A549 (cell line): ENCODE results near the gene PARVB. TPM values are rescaled to one million over a fixed set of nuclear protein-coding genes. Genes with fewer than 3 reads are reported as not detected.

Experiments
- ATAC-seq, 2 experiments: fragments of 200-7000 bp in 1 of 2; fragments of >200 bp in 1 of 2; cut with Nextera tagmentation in 1 of 2; cut with Tn5 transposase in 1 of 2; 3 replicates each; pipeline versions ENCODE4 v1.8.0 to v1.9.1; 2018 to 2020; ENCODE audit warnings: mild to moderate bottlenecking in 1 of 2, moderate library complexity in 1 of 2
- CTCF ChIA-PET: fragments of 300-600 bp; sonication (Branson Sonifier 250); formaldehyde crosslinking; extraction: SDS; loops from one replicate; lab custom pipeline; 2021; ENCODE audit warnings: antibody characterized with exemption, inconsistent platforms; lab: Yijun Ruan, JAX
- POLR2A ChIA-PET: fragments of 350-600 bp; formaldehyde crosslinking; extraction: SDS; loops from one replicate; lab custom pipeline; 2021; ENCODE audit warnings: antibody characterized with exemption, inconsistent platforms; lab: Yijun Ruan, JAX
- DNase-seq, 2 experiments: peaks; one replicate each; pipeline versions ENCODE4 v3.0.0 to v3.0.0-alpha.2; 2011 to 2016; ENCODE audit warnings: low read depth in 1 of 2, low spot score in 1 of 2
- FAIRE-seq: peaks from 2 replicates; lab custom pipeline; 2011; peaks lifted over from hg19 to GRCh38; lab: Jason Lieb, UNC
- H3K27ac ChIP-seq, 2 experiments: fragments of >200 bp; sonication (Bioruptor Twin); formaldehyde crosslinking; 3 replicates each; pipeline ENCODE4 v1.5.1; 2016 to 2017
- H3K4me1 ChIP-seq: fragments of >200 bp; sonication (Bioruptor Twin); formaldehyde crosslinking; 3 replicates; pipeline ENCODE4 v1.6.1; 2016
- H3K4me2 ChIP-seq: fragments of >200 bp; sonication (Bioruptor Twin); formaldehyde crosslinking; 3 replicates; pipeline ENCODE4 v1.6.1; 2016
- H3K4me3 ChIP-seq: fragments of >200 bp; sonication (Bioruptor Twin); formaldehyde crosslinking; 3 replicates; pipeline ENCODE4 v1.5.1; 2016
- H3K9me3 ChIP-seq: fragments of >200 bp; sonication (Bioruptor Twin); formaldehyde crosslinking; 3 replicates; pipeline ENCODE4 v1.6.1; 2016
- CBX8 ChIP-seq: fragments of 200-600 bp; sonication (generic); IDR thresholded peaks from 2 replicates; pipeline ENCODE4 v1.6.1; 2016
- CHD2 ChIP-seq: fragments of 150-350 bp; IDR thresholded peaks from 2 replicates; pipeline ENCODE4 v1.6.1; 2014; ENCODE audit warnings: low read length; ENCODE audit not compliant: partially characterized antibody
- CHD4 ChIP-seq: fragments of 200-600 bp; sonication (generic); IDR thresholded peaks from 2 replicates; pipeline ENCODE4 v1.6.1; 2016; ENCODE audit warnings: antibody characterized with exemption, mild to moderate bottlenecking, borderline replicate concordance
- EP300 ChIP-seq, 2 experiments: fragments of >200 bp; sonication (Bioruptor Twin); formaldehyde crosslinking; IDR thresholded peaks; 2 replicates in 1 of 2; 3 replicates in 1 of 2; pipeline ENCODE4 v1.6.1; 2016 to 2017
- FOSB ChIP-seq: fragments of 250-450 bp; sonication (Bioruptor Pico); IDR thresholded peaks from 2 replicates; pipeline ENCODE4 v1.5.0; 2020; ENCODE audit warnings: mild to moderate bottlenecking, moderate library complexity
- FOSL2 ChIP-seq, 2 experiments: fragments of 450-650 bp in 1 of 2; fragments of >200 bp in 1 of 2; sonication (Bioruptor Twin) in 1 of 2; formaldehyde crosslinking; IDR thresholded peaks; 2 replicates each; pipeline versions ENCODE4 v1.5.0 to v1.6.1; 2016 to 2020; ENCODE audit warnings: mild to moderate bottlenecking in 1 of 2, moderate library complexity in 1 of 2
- GATA3 ChIP-seq: IDR thresholded peaks from 2 replicates; pipeline ENCODE4 v1.6.1; 2012; ENCODE audit warnings: borderline replicate concordance
- HOXA7 ChIP-seq: fragments of 250-450 bp; sonication (Bioruptor Pico); IDR thresholded peaks from 2 replicates; pipeline ENCODE4 v1.5.0; 2020; ENCODE audit warnings: mild to moderate bottlenecking, moderate library complexity
- HOXB13 ChIP-seq: fragments of 250-450 bp; sonication (Bioruptor Pico); IDR thresholded peaks from 2 replicates; pipeline ENCODE4 v1.5.0; 2020; ENCODE audit warnings: low read depth, mild to moderate bottlenecking, moderate library complexity
- MAFK ChIP-seq: fragments of 450-650 bp; IDR thresholded peaks from 2 replicates; pipeline ENCODE4 v1.6.1; 2014; ENCODE audit not compliant: partially characterized antibody
- NFE2L2 ChIP-seq: fragments of 150-350 bp; conservative IDR thresholded peaks from 2 replicates; pipeline ENCODE4 v1.6.1; 2014; ENCODE audit warnings: low read length
- NPAS2 ChIP-seq: fragments of 250-450 bp; sonication (Bioruptor Pico); IDR thresholded peaks from 2 replicates; pipeline ENCODE4 v1.8.0; 2022; ENCODE audit warnings: mild to moderate bottlenecking, moderate library complexity, borderline replicate concordance
- POLR2A ChIP-seq: IDR thresholded peaks from 2 replicates; pipeline ENCODE4 v1.6.1; 2012; ENCODE audit warnings: mild to moderate bottlenecking, low read length
- RARB ChIP-seq: fragments of 250-450 bp; sonication (Bioruptor Pico); IDR thresholded peaks from 2 replicates; pipeline ENCODE4 v1.8.0; 2021; ENCODE audit warnings: mild to moderate bottlenecking, moderate library complexity
- SREBF2 ChIP-seq: fragments of 450-650 bp; IDR thresholded peaks from 2 replicates; pipeline ENCODE4 v1.6.1; 2014; ENCODE audit warnings: mild to moderate bottlenecking, moderate library complexity
- TP53 ChIP-seq: fragments of 250-450 bp; sonication (Bioruptor Pico); IDR thresholded peaks from 2 replicates; pipeline ENCODE4 v1.5.0; 2021; ENCODE audit warnings: mild to moderate bottlenecking, moderate library complexity
- ZC3H11A ChIP-seq: fragments of 450-650 bp; IDR thresholded peaks from 2 replicates; pipeline ENCODE4 v1.6.1; 2014; ENCODE audit warnings: antibody characterized with exemption, mild to moderate bottlenecking
- ZFP36 ChIP-seq: fragments of 450-650 bp; IDR thresholded peaks from 2 replicates; pipeline ENCODE4 v1.6.1; 2014; ENCODE audit warnings: borderline replicate concordance; ENCODE audit not compliant: partially characterized antibody
- ZNF302 ChIP-seq: fragments of 250-450 bp; sonication (Bioruptor Pico); IDR thresholded peaks from 2 replicates; pipeline ENCODE4 v1.9.0; 2021; ENCODE audit warnings: inconsistent platforms, mild to moderate bottlenecking, moderate library complexity
- WGBS: methylation state at CpG from one replicate; pipeline ENCODE4 v1.1.6; 2017; ENCODE audit errors: missing lambda C conversion rate; 5-methylcytosine and 5-hydroxymethylcytosine counted together
- polyA plus RNA-seq, 4 experiments: library from polyadenylated mRNA; depleted of rRNA in 3 of 4; stranded (reverse); fragments of >200 nt; fragmentation: RNase III in 1 of 4; extraction: RNeasy Plus Mini Kit Qiagen cat#74134 plus additional on column Dnase treatment in 1 of 4; gene quantifications; 2 replicates in 3 of 4; 3 replicates in 1 of 4; pipeline ENCODE4 v1.2.3, GENCODE V29; 2011 to 2017
- TF ChIP-seq, protein P1 (sequence below): IDR thresholded peaks from 2 replicates; pipeline ENCODE4 v1.6.1; 2012; ENCODE audit warnings: low read depth, borderline replicate concordance
- TF ChIP-seq, protein P2 (sequence below): IDR thresholded peaks from 2 replicates; pipeline ENCODE4 v1.6.1; 2012
- TF ChIP-seq, protein P3 (sequence below): fragments of 250-450 bp; sonication (Bioruptor Pico); IDR thresholded peaks from 2 replicates; pipeline ENCODE4 v1.5.0; 2020; ENCODE audit warnings: low read depth, mild to moderate bottlenecking, moderate library complexity
- TF ChIP-seq, protein P4 (sequence below): fragments of >200 bp; sonication (Bioruptor Twin); formaldehyde crosslinking; IDR thresholded peaks from 3 replicates; pipeline ENCODE4 v1.5.1; 2016
- TF ChIP-seq, protein P5 (sequence below): IDR thresholded peaks from 2 replicates; pipeline ENCODE4 v1.6.1; 2012

The PARVB gene
- polyA plus RNA-seq, 2 of the 4 experiments (the other 2 are of a cell fraction) = 28.3 to 33.5 TPM

DNA sequence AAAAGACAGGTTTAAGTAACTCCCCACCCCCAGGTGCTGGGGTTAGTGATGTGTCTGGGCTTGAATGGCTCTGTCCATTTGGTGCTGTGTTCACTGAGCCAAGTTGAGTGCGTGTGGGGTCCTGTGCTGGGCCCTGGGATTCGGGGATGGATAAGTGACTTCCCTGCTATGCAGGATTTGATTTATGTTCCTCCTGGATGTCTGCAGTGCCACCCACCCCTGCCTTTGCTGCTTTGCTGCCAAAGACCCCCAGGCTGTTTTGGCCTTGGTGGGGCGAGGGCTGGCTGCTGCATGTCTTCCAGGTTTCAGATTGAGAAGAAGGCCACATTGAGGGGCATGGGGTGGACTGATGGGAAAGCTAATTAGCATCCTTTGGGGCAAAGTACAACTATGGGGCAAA is 78.8 kb downstream of the PARVB start:
- POLR2A ChIA-PET = no interaction called here
- ATAC-seq (no peak), DNase-seq (no peak), FAIRE-seq (no peak)
- TF ChIP-seq SREBF2 (no peak), FOSB (no peak), ZNF302 (CRISPR knock-in tag) (no peak), HOXA7 (CRISPR knock-in tag) (no peak)
- CTCF ChIA-PET = interaction anchor here (1.0 kb wide), 1 partner anchor 110 kb away, joined by 3 read pairs; no protein-coding TSS in a partner anchor
- WGBS = 100% methylated on average over 3 of the region's 3 CpGs
- Histone ChIP-seq H3K27ac (no peak overlapping the region), H3K4me1 (no peaks in the 10 kb centered on the region), H3K4me2 (no peak overlapping the region), H3K9me3 (no peaks in the 10 kb centered on the region), H3K4me3 (no peak overlapping the region)

DNA sequence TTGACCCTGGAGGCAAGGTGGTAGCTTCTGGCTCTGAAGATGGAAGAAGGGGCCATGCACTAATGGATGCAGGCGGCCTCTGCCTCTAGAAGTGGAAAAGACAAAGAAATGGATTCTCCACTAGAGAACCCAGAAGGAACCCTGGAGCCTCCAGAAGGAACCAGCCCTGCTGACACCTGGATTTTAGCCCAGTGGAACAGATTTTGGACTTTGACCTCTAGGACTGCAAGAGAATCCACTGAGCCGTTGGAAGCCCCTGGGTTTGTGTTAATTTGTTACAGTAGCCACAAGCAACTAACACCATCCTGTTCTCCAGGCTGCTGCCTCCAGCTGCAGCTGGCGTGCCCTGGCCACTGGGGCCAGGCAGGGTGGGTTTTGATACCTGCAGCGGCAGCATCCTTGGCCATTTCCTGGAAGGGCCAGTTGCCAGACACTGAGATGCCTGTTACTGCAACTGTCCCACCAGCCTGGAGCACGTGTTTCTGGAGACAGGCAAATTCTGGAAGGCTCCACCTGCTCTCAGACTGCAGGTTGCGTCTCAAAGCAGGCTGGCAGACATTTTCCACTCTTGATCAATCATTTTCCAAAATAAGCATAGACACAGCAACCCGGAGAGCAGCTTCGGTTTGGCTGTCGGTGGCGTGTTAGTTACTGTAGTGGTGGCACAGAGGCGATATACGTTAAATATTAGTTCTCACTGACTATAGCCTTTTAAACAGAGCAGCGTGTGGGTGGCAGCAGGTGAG is 79.8 kb downstream of the PARVB start:
- CTCF ChIA-PET = interaction anchor here (0.9 to 1.0 kb wide), 2 partner anchors 111 to 520 kb away, joined by 3 read pairs; no protein-coding TSS in a partner anchor
- Histone ChIP-seq H3K9me3 (no peaks in the 10 kb centered on the region), H3K4me1 (no peaks in the 10 kb centered on the region), H3K4me3 (no peak overlapping the region)
- POLR2A ChIA-PET = no interaction called here
- TF ChIP-seq TP53 (CRISPR knock-in tag) (no peak), NPAS2 (CRISPR knock-in tag) (no peak), CHD4 (no peak), ZFP36 (no peak), MAFK (no peak), EP300 (IDR thresholded peaks at IDR 0.05) (no peak), CHD2 (no peak), RARB (CRISPR knock-in tag) (no peak), GATA3 (no peak)
- TF ChIP-seq, protein P1, sequence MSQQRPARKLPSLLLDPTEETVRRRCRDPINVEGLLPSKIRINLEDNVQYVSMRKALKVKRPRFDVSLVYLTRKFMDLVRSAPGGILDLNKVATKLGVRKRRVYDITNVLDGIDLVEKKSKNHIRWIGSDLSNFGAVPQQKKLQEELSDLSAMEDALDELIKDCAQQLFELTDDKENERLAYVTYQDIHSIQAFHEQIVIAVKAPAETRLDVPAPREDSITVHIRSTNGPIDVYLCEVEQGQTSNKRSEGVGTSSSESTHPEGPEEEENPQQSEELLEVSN = no peak
- TF ChIP-seq, protein P2, sequence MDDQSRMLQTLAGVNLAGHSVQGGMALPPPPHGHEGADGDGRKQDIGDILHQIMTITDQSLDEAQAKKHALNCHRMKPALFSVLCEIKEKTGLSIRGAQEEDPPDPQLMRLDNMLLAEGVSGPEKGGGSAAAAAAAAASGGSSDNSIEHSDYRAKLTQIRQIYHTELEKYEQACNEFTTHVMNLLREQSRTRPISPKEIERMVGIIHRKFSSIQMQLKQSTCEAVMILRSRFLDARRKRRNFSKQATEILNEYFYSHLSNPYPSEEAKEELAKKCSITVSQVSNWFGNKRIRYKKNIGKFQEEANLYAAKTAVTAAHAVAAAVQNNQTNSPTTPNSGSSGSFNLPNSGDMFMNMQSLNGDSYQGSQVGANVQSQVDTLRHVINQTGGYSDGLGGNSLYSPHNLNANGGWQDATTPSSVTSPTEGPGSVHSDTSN = no peak
- TF ChIP-seq, protein P3, sequence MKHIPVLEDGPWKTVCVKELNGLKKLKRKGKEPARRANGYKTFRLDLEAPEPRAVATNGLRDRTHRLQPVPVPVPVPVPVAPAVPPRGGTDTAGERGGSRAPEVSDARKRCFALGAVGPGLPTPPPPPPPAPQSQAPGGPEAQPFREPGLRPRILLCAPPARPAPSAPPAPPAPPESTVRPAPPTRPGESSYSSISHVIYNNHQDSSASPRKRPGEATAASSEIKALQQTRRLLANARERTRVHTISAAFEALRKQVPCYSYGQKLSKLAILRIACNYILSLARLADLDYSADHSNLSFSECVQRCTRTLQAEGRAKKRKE (CRISPR knock-in tag) = no peak
- TF ChIP-seq, protein P4, sequence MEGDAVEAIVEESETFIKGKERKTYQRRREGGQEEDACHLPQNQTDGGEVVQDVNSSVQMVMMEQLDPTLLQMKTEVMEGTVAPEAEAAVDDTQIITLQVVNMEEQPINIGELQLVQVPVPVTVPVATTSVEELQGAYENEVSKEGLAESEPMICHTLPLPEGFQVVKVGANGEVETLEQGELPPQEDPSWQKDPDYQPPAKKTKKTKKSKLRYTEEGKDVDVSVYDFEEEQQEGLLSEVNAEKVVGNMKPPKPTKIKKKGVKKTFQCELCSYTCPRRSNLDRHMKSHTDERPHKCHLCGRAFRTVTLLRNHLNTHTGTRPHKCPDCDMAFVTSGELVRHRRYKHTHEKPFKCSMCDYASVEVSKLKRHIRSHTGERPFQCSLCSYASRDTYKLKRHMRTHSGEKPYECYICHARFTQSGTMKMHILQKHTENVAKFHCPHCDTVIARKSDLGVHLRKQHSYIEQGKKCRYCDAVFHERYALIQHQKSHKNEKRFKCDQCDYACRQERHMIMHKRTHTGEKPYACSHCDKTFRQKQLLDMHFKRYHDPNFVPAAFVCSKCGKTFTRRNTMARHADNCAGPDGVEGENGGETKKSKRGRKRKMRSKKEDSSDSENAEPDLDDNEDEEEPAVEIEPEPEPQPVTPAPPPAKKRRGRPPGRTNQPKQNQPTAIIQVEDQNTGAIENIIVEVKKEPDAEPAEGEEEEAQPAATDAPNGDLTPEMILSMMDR = no peak
- TF ChIP-seq, all 56 proteins: peak for 0
- Histone ChIP-seq H3K4me2 (no peak overlapping the region), H3K27ac (no peak overlapping the region)
- ATAC-seq (no peak), DNase-seq (no peak), FAIRE-seq (no peak)
- WGBS = 88% methylated on average over 12 of the region's 13 CpGs

DNA sequence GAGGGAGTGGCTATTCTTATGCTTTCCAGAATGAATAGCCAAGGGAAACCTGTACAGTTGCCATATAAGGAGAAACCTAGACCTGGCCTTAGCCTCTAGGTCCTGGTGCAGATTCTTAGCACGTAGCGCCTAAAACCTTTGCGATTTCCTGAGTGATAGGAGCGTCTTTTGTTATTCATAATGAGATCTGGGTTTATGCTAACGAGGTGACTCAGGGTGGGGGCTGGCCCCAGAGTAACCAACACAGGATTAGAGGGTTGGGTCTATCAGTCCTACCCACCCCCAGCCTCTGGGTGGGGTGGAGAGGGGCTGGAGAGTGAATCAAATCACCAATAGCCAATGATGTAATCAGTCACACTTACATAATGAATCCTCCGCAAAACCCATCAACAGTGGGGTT is 83.2 kb downstream of the PARVB start:
- no peaks in the 10 kb centered on the region for H3K4me1 ChIP-seq
- TF ChIP-seq FOSL2 (IDR thresholded peaks at IDR 0.05) (no peak), FOSL2 (CRISPR knock-in tag; IDR thresholded peaks at IDR 0.05) (no peak), HOXB13 (CRISPR knock-in tag) (no peak), CBX8 (no peak), EP300 (IDR thresholded peaks at IDR 0.05) (no peak), NFE2L2 (no peak), ZC3H11A (no peak), POLR2A (no peak)
- TF ChIP-seq, protein P2 = no peak
- TF ChIP-seq, protein P5, sequence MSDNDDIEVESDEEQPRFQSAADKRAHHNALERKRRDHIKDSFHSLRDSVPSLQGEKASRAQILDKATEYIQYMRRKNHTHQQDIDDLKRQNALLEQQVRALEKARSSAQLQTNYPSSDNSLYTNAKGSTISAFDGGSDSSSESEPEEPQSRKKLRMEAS = no peak
- FAIRE-seq (no peak), DNase-seq (no peak), ATAC-seq (no peak)
- H3K4me3 ChIP-seq = no peak overlapping the region
- CTCF ChIA-PET = interaction anchor here (1.9 kb wide), 1 partner anchor 114 kb away, joined by 5 read pairs; no protein-coding TSS in a partner anchor
- 95% methylated on average over 6 of the region's 6 CpGs for WGBS
- no peak overlapping the region for H3K27ac ChIP-seq
- no peak overlapping the region for H3K4me2 ChIP-seq
- POLR2A ChIA-PET = no interaction called here
- H3K9me3 ChIP-seq = no peaks in the 10 kb centered on the region
